HG03354 (cell line): ENCODE data around the gene NDST1.

Experiments
- ATAC-seq: cut with Tn5 transposase; IDR thresholded peaks from one replicate; pipeline ENCODE4 v1.9.1; 2021; ENCODE audit warnings: mild to moderate bottlenecking; ENCODE audit not compliant: unreplicated experiment, poor library complexity, severe bottlenecking

Gene NDST1

GRCh38 chr5:150538007-150538917 is 30.3 kb downstream of the NDST1 start:
- ATAC-seq: no peak

GRCh38 chr5:150539206-150539605 is 31.3 kb downstream of the NDST1 start:
- no peak for ATAC-seq

- no peak for ATAC-seq
Observed at GRCh38 chr5:150540042-150540441, 32.1 kb downstream of the NDST1 start.

GRCh38 chr5:150540615-150541396 is 32.9 kb downstream of the NDST1 start:
- no peak for ATAC-seq

- no peak for ATAC-seq
Observed at GRCh38 chr5:150541397-150541675, 33.4 kb downstream of the NDST1 start.

- ATAC-seq: no peak
Observed at GRCh38 chr5:150541895-150542294, 34.0 kb downstream of the NDST1 start.

- ATAC-seq: no peak
Observed at GRCh38 chr5:150542933-150543445, 35.1 kb downstream of the NDST1 start.

GRCh38 chr5:150544611-150545219 is 36.8 kb downstream of the NDST1 start:
- peak; percentile 94 for ATAC-seq

- ATAC-seq: no peak
Observed at GRCh38 chr5:150545246-150545645, 37.3 kb downstream of the NDST1 start.

GRCh38 chr5:150548123-150548522 is 40.2 kb downstream of the NDST1 start:
- no peak for ATAC-seq

- no peak for ATAC-seq
Observed at GRCh38 chr5:150549735-150550134, 41.8 kb downstream of the NDST1 start.

GRCh38 chr5:150550286-150550685 is 42.4 kb downstream of the NDST1 start:
- no peak for ATAC-seq

GRCh38 chr5:150551066-150551465 is 43.1 kb downstream of the NDST1 start:
- no peak for ATAC-seq

- ATAC-seq: no peak
Observed at GRCh38 chr5:150553402-150553801, 45.5 kb downstream of the NDST1 start.

- no peak for ATAC-seq
Observed at GRCh38 chr5:150553911-150554310, 46.0 kb downstream of the NDST1 start.

GRCh38 chr5:150554857-150555256 is 46.9 kb downstream of the NDST1 start:
- ATAC-seq: no peak

GRCh38 chr5:150556106-150556505 is 48.2 kb downstream of the NDST1 start:
- no peak for ATAC-seq

GRCh38 chr5:150556859-150557508 is 49.1 kb downstream of the NDST1 start:
- no peak for ATAC-seq

- ATAC-seq: no peak
Observed at GRCh38 chr5:150557509-150557872, 49.6 kb downstream of the NDST1 start.

- no peak for ATAC-seq
Observed at GRCh38 chr5:150558088-150558621, 50.2 kb downstream of the NDST1 start.
